ENCODE results near the gene PIK3R4. TPM values are rescaled to one million over a fixed set of nuclear protein-coding genes. Genes with fewer than 3 reads are reported as not detected.

PIK3R4 gene
- polyA plus RNA-seq, 1 donor (not counting 4 experiments of a cell fraction or from before 2014, with no cell fraction given): 49.2 TPM

- no peaks in the 10 kb centered on the region for H3K27me3 ChIP-seq (ENCODE audit: control insufficient read depth, extremely low read depth, insufficient read depth, low read length)
- H3K9me3 ChIP-seq (ENCODE audit: control insufficient read depth, low read depth, low read length): no peaks in the 10 kb centered on the region
- FAIRE-seq: no peak
- H3K36me3 ChIP-seq (ENCODE audit: control insufficient read depth in 2 of 2, extremely low read depth in 1 of 2, insufficient read depth in 2 of 2, low read length in 2 of 2): peaks cover 2 to 3% of the 10 kb centered on the region in 2 experiments
- H3K4me3 ChIP-seq (ENCODE audit: control insufficient read depth in 2 of 3, extremely low read depth in 1 of 3, insufficient read depth in 2 of 3, low read depth in 1 of 3, low read length in 3 of 3): no peak overlapping the region
- no peak overlapping the region for H2AFZ ChIP-seq (ENCODE audit: control insufficient read depth, low read length)
- no peak overlapping the region for H3K4me2 ChIP-seq (ENCODE audit: control insufficient read depth, extremely low read depth, insufficient read depth, low read depth, low read length)
- no peaks in the 10 kb centered on the region for H4K20me1 ChIP-seq (ENCODE audit: control insufficient read depth, extremely low read depth, insufficient read depth, low read length)
- no peaks in the 10 kb centered on the region for H3K9me1 ChIP-seq (ENCODE audit: control insufficient read depth, extremely low read depth, insufficient read depth, low read length)
- H3K4me1 ChIP-seq (ENCODE audit: control insufficient read depth, extremely low read depth, insufficient read depth, low read length): peaks cover 7% of the 10 kb centered on the region
- dilution Hi-C loops (cut with MboI; ENCODE audit: extremely low pct_ligation_motif_present, low sequenced_read_pairs): no loop called here
- no peak overlapping the region for H3K9ac ChIP-seq (ENCODE audit: control insufficient read depth, extremely low read depth, insufficient read depth, low read length)
- H3K79me2 ChIP-seq (ENCODE audit: control insufficient read depth, insufficient read depth, low read length): no peaks in the 10 kb centered on the region
- DNase-seq (ENCODE audit: low read depth, low spot score): no peak
- H3K27ac ChIP-seq (ENCODE audit: control insufficient read depth, insufficient read depth, low read length): no peak overlapping the region
- no peak for TF ChIP-seq EZH2 (IDR thresholded peaks at IDR 0.05; ENCODE audit: low read length)
Observed at GRCh38 chr3:130707902-130708601, 38.6 kb downstream of the PIK3R4 start.

GRCh38 chr3:130705501-130705900, 41.1 kb downstream of the PIK3R4 start:
- H3K9me1 ChIP-seq (ENCODE audit: control insufficient read depth, extremely low read depth, insufficient read depth, low read length): no peaks in the 10 kb centered on the region
- no peaks in the 10 kb centered on the region for H3K79me2 ChIP-seq (ENCODE audit: control insufficient read depth, insufficient read depth, low read length)
- TF ChIP-seq CTCF (optimal IDR thresholded peaks at IDR 0.05 in 1 of 3, IDR thresholded peaks at IDR 0.05 in 1 of 3, conservative IDR thresholded peaks at IDR 0.05 in 1 of 3; ENCODE audit: extremely low read depth in 1 of 3, insufficient read depth in 2 of 3, low read length in 3 of 3) (no peak), EZH2 (IDR thresholded peaks at IDR 0.05; ENCODE audit: low read length) (no peak)
- H3K4me3 ChIP-seq (ENCODE audit: control insufficient read depth in 2 of 3, extremely low read depth in 1 of 3, insufficient read depth in 2 of 3, low read depth in 1 of 3, low read length in 3 of 3): no peak overlapping the region
- H3K4me1 ChIP-seq (ENCODE audit: control insufficient read depth, extremely low read depth, insufficient read depth, low read length): no peaks in the 10 kb centered on the region
- no peaks in the 10 kb centered on the region for H3K9me3 ChIP-seq (ENCODE audit: control insufficient read depth, low read depth, low read length)
- H3K4me2 ChIP-seq (ENCODE audit: control insufficient read depth, extremely low read depth, insufficient read depth, low read depth, low read length): no peak overlapping the region
- DNase-seq (ENCODE audit: low read depth, low spot score) (no peak), FAIRE-seq (no peak)
- H4K20me1 ChIP-seq (ENCODE audit: control insufficient read depth, extremely low read depth, insufficient read depth, low read length): no peaks in the 10 kb centered on the region
- dilution Hi-C loops (cut with MboI; ENCODE audit: extremely low pct_ligation_motif_present, low sequenced_read_pairs): no loop called here
- no peak overlapping the region for H3K27ac ChIP-seq (ENCODE audit: control insufficient read depth, insufficient read depth, low read length)
- H2AFZ ChIP-seq (ENCODE audit: control insufficient read depth, low read length): no peak overlapping the region
- H3K36me3 ChIP-seq (ENCODE audit: control insufficient read depth in 2 of 2, extremely low read depth in 1 of 2, insufficient read depth in 2 of 2, low read length in 2 of 2): peaks cover 4% of the 10 kb centered on the region in 2 experiments
- no peak overlapping the region for H3K9ac ChIP-seq (ENCODE audit: control insufficient read depth, extremely low read depth, insufficient read depth, low read length)
- no peaks in the 10 kb centered on the region for H3K27me3 ChIP-seq (ENCODE audit: control insufficient read depth, extremely low read depth, insufficient read depth, low read length)

GRCh38 chr3:130702985-130703384, 43.6 kb downstream of the PIK3R4 start:
- H3K4me1 ChIP-seq (ENCODE audit: control insufficient read depth, extremely low read depth, insufficient read depth, low read length): no peaks in the 10 kb centered on the region
- H2AFZ ChIP-seq (ENCODE audit: control insufficient read depth, low read length): no peak overlapping the region
- TF ChIP-seq EZH2 (IDR thresholded peaks at IDR 0.05; ENCODE audit: low read length) (no peak), CTCF (optimal IDR thresholded peaks at IDR 0.05 in 1 of 3, IDR thresholded peaks at IDR 0.05 in 1 of 3, conservative IDR thresholded peaks at IDR 0.05 in 1 of 3; ENCODE audit: extremely low read depth in 1 of 3, insufficient read depth in 2 of 3, low read length in 3 of 3) (no peak)
- FAIRE-seq (no peak), DNase-seq (ENCODE audit: low read depth, low spot score) (no peak)
- no peaks in the 10 kb centered on the region for H4K20me1 ChIP-seq (ENCODE audit: control insufficient read depth, extremely low read depth, insufficient read depth, low read length)
- no peak overlapping the region for H3K27ac ChIP-seq (ENCODE audit: control insufficient read depth, insufficient read depth, low read length)
- no peaks in the 10 kb centered on the region for H3K79me2 ChIP-seq (ENCODE audit: control insufficient read depth, insufficient read depth, low read length)
- no peaks in the 10 kb centered on the region for H3K9me1 ChIP-seq (ENCODE audit: control insufficient read depth, extremely low read depth, insufficient read depth, low read length)
- dilution Hi-C loops (cut with MboI; ENCODE audit: extremely low pct_ligation_motif_present, low sequenced_read_pairs): no loop called here
- H3K4me2 ChIP-seq (ENCODE audit: control insufficient read depth, extremely low read depth, insufficient read depth, low read depth, low read length): no peak overlapping the region
- no peak overlapping the region for H3K9ac ChIP-seq (ENCODE audit: control insufficient read depth, extremely low read depth, insufficient read depth, low read length)
- H3K9me3 ChIP-seq (ENCODE audit: control insufficient read depth, low read depth, low read length): no peaks in the 10 kb centered on the region
- no peaks in the 10 kb centered on the region for H3K27me3 ChIP-seq (ENCODE audit: control insufficient read depth, extremely low read depth, insufficient read depth, low read length)
- peaks cover 4 to 6% of the 10 kb centered on the region in 2 experiments for H3K36me3 ChIP-seq (ENCODE audit: control insufficient read depth in 2 of 2, extremely low read depth in 1 of 2, insufficient read depth in 2 of 2, low read length in 2 of 2)
- H3K4me3 ChIP-seq (ENCODE audit: control insufficient read depth in 2 of 3, extremely low read depth in 1 of 3, insufficient read depth in 2 of 3, low read depth in 1 of 3, low read length in 3 of 3): no peak overlapping the region
